ENCODE measurements around the gene RPA1. TPM values are rescaled to one million over a fixed set of nuclear protein-coding genes. Genes with fewer than 3 reads are reported as not detected.

The RPA1 gene
- polyA plus RNA-seq, 1 donor from 2014 or later = 8.4 TPM

- Histone ChIP-seq H2AFZ (ENCODE audit: low read depth, low read length) (no peak overlapping the region), H3K4me2 (ENCODE audit: low read length) (no peak overlapping the region), H3K36me3 (ENCODE audit: insufficient read depth, low read length) (peaks cover 5% of the 10 kb centered on the region), H3K79me2 (replicated peaks; ENCODE audit: insufficient read depth, low read length) (no peaks in the 10 kb centered on the region), H3K9ac (ENCODE audit: low read length) (no peak overlapping the region), H3F3A (ENCODE audit: insufficient read depth, low read length, poor library complexity, severe bottlenecking) (no peaks in the 10 kb centered on the region), H3K9me2 (ENCODE audit: insufficient read depth, low read length) (no peaks in the 10 kb centered on the region), H3K27ac (ENCODE audit: low read length) (no peak overlapping the region), H3K27me3 (ENCODE audit: insufficient read depth, low read depth, low read length) (no peaks in the 10 kb centered on the region), H3K9me3 (ENCODE audit: low read length) (no peaks in the 10 kb centered on the region), H3K4me3 (ENCODE audit: low read length) (no peak overlapping the region), H4K20me1 (ENCODE audit: insufficient read depth) (no peaks in the 10 kb centered on the region)
- no peak for TF ChIP-seq MXI1 (conservative IDR thresholded peaks at IDR 0.05; ENCODE audit: poor library complexity, severe bottlenecking)
- TF ChIP-seq EZH2 (IDR thresholded peaks at IDR 0.05; ENCODE audit: borderline replicate concordance, insufficient read depth, low read length, poor library complexity, severe bottlenecking) = no peak
- TF ChIP-seq, protein P1, sequence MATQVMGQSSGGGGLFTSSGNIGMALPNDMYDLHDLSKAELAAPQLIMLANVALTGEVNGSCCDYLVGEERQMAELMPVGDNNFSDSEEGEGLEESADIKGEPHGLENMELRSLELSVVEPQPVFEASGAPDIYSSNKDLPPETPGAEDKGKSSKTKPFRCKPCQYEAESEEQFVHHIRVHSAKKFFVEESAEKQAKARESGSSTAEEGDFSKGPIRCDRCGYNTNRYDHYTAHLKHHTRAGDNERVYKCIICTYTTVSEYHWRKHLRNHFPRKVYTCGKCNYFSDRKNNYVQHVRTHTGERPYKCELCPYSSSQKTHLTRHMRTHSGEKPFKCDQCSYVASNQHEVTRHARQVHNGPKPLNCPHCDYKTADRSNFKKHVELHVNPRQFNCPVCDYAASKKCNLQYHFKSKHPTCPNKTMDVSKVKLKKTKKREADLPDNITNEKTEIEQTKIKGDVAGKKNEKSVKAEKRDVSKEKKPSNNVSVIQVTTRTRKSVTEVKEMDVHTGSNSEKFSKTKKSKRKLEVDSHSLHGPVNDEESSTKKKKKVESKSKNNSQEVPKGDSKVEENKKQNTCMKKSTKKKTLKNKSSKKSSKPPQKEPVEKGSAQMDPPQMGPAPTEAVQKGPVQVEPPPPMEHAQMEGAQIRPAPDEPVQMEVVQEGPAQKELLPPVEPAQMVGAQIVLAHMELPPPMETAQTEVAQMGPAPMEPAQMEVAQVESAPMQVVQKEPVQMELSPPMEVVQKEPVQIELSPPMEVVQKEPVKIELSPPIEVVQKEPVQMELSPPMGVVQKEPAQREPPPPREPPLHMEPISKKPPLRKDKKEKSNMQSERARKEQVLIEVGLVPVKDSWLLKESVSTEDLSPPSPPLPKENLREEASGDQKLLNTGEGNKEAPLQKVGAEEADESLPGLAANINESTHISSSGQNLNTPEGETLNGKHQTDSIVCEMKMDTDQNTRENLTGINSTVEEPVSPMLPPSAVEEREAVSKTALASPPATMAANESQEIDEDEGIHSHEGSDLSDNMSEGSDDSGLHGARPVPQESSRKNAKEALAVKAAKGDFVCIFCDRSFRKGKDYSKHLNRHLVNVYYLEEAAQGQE (IDR thresholded peaks at IDR 0.05; ENCODE audit: borderline replicate concordance) = no peak
- no peak for TF ChIP-seq SMC3 (conservative IDR thresholded peaks at IDR 0.05; ENCODE audit: poor library complexity)
- TF ChIP-seq EP300 (conservative IDR thresholded peaks at IDR 0.05; ENCODE audit: poor library complexity, severe bottlenecking) = no peak
- no peak for TF ChIP-seq TAF1 (IDR thresholded peaks at IDR 0.05; ENCODE audit: low read depth)
- TF ChIP-seq CTCF (IDR thresholded peaks at IDR 0.05; ENCODE audit: poor library complexity, severe bottlenecking) = no peak
Measured at GRCh38 chr17:1880851-1881630, 51.2 kb downstream of the RPA1 start.

GRCh38 chr17:1882836-1883235, 53.0 kb downstream of the RPA1 start:
- no peaks in the 10 kb centered on the region for H3K9me3 ChIP-seq (ENCODE audit: low read length)
- H3K9ac ChIP-seq (ENCODE audit: low read length) = no peak overlapping the region
- no peaks in the 10 kb centered on the region for H3K79me2 ChIP-seq (replicated peaks; ENCODE audit: insufficient read depth, low read length)
- no peaks in the 10 kb centered on the region for H4K20me1 ChIP-seq (ENCODE audit: insufficient read depth)
- H3F3A ChIP-seq (ENCODE audit: insufficient read depth, low read length, poor library complexity, severe bottlenecking) = no peaks in the 10 kb centered on the region
- no peak overlapping the region for H3K4me3 ChIP-seq (ENCODE audit: low read length)
- H3K27me3 ChIP-seq (ENCODE audit: insufficient read depth, low read depth, low read length) = no peaks in the 10 kb centered on the region
- H3K27ac ChIP-seq (ENCODE audit: low read length) = no peak overlapping the region
- TF ChIP-seq, protein P1 (IDR thresholded peaks at IDR 0.05; ENCODE audit: borderline replicate concordance) = no peak
- TF ChIP-seq EP300 (conservative IDR thresholded peaks at IDR 0.05; ENCODE audit: poor library complexity, severe bottlenecking) = no peak
- peak; percentile 64 for TF ChIP-seq RAD21 (conservative IDR thresholded peaks at IDR 0.05)
- TF ChIP-seq EZH2 (IDR thresholded peaks at IDR 0.05; ENCODE audit: borderline replicate concordance, insufficient read depth, low read length, poor library complexity, severe bottlenecking) = no peak
- peak; percentile 74 for TF ChIP-seq SMC3 (conservative IDR thresholded peaks at IDR 0.05; ENCODE audit: poor library complexity)
- peak; percentile 66 for TF ChIP-seq CTCF (IDR thresholded peaks at IDR 0.05; ENCODE audit: poor library complexity, severe bottlenecking)
- no peak for TF ChIP-seq MXI1 (conservative IDR thresholded peaks at IDR 0.05; ENCODE audit: poor library complexity, severe bottlenecking)
- no peak for TF ChIP-seq POLR2AphosphoS5 (IDR thresholded peaks at IDR 0.05)
- TF ChIP-seq TAF1 (IDR thresholded peaks at IDR 0.05; ENCODE audit: low read depth) = no peak
- H3K9me2 ChIP-seq (ENCODE audit: insufficient read depth, low read length) = no peaks in the 10 kb centered on the region
- no peak overlapping the region for H2AFZ ChIP-seq (ENCODE audit: low read depth, low read length)
- H3K4me2 ChIP-seq (ENCODE audit: low read length) = no peak overlapping the region
- peaks cover 5% of the 10 kb centered on the region for H3K36me3 ChIP-seq (ENCODE audit: insufficient read depth, low read length)

Measured in neural cell (in vitro differentiated cells).